ENCODE data around the gene VEZF1.

Gene VEZF1

GRCh38 chr17:57993471-57994365, 5.7 kb upstream of the VEZF1 start:
- H3K79me2 ChIP-seq (ENCODE audit: insufficient read depth, low read length) = no peaks in the 10 kb centered on the region
- H3K27ac ChIP-seq (ENCODE audit: low read depth, low read length) = peak overlapping the region; percentile 9; the same call in 1 of the 2 replicates
- H3K4me2 ChIP-seq (ENCODE audit: low read depth, low read length, poor library complexity, severe bottlenecking) = no peak overlapping the region
- TF ChIP-seq EZH2phosphoT487 (conservative IDR thresholded peaks at IDR 0.05; ENCODE audit: low read length) (no peak), CTCF (IDR thresholded peaks at IDR 0.05; ENCODE audit: insufficient read depth, low read length, poor library complexity, severe bottlenecking) (no peak)
- H3K9me2 ChIP-seq (replicated peaks; ENCODE audit: insufficient read depth, low read length) = no peaks in the 10 kb centered on the region
- no peak overlapping the region for H3K4me3 ChIP-seq (ENCODE audit: insufficient read depth, low read length, poor library complexity, severe bottlenecking)
- peaks cover 10% of the 10 kb centered on the region for H4K20me1 ChIP-seq (ENCODE audit: low read depth, low read length)
- H3K9me3 ChIP-seq (ENCODE audit: insufficient read depth, low read length) = no peaks in the 10 kb centered on the region
- no peaks in the 10 kb centered on the region for H3K27me3 ChIP-seq (ENCODE audit: low read length)
- no peak overlapping the region for H3K9ac ChIP-seq (ENCODE audit: low read length)
- H3F3A ChIP-seq (ENCODE audit: insufficient read depth) = peaks cover 89% of the 10 kb centered on the region
- H2AFZ ChIP-seq (ENCODE audit: low read depth, low read length, severe bottlenecking) = no peak overlapping the region
- H3K36me3 ChIP-seq (ENCODE audit: low read length) = peaks cover 14% of the 10 kb centered on the region

- Histone ChIP-seq H3K9ac (ENCODE audit: low read length) (no peak overlapping the region), H3K9me3 (ENCODE audit: insufficient read depth, low read length) (no peaks in the 10 kb centered on the region), H3F3A (ENCODE audit: insufficient read depth) (peaks cover 69% of the 10 kb centered on the region), H3K79me2 (ENCODE audit: insufficient read depth, low read length) (peaks cover 12% of the 10 kb centered on the region), H3K36me3 (ENCODE audit: low read length) (no peaks in the 10 kb centered on the region), H3K4me2 (ENCODE audit: low read depth, low read length, poor library complexity, severe bottlenecking) (no peak overlapping the region), H3K27ac (ENCODE audit: low read depth, low read length) (no peak overlapping the region), H2AFZ (ENCODE audit: low read depth, low read length, severe bottlenecking) (no peak overlapping the region), H3K9me2 (replicated peaks; ENCODE audit: insufficient read depth, low read length) (no peaks in the 10 kb centered on the region), H3K27me3 (ENCODE audit: low read length) (no peaks in the 10 kb centered on the region), H3K4me3 (ENCODE audit: insufficient read depth, low read length, poor library complexity, severe bottlenecking) (no peak overlapping the region), H4K20me1 (ENCODE audit: low read depth, low read length) (peaks cover 7% of the 10 kb centered on the region)
- no peak for TF ChIP-seq CTCF (IDR thresholded peaks at IDR 0.05; ENCODE audit: insufficient read depth, low read length, poor library complexity, severe bottlenecking)
- TF ChIP-seq EZH2phosphoT487 (conservative IDR thresholded peaks at IDR 0.05; ENCODE audit: low read length) = no peak
These were observed 3.5 kb upstream of the VEZF1 start for GRCh38 chr17:57991537-57991936.

GRCh38 chr17:57990037-57990436, 2.0 kb upstream of the VEZF1 start:
- no peak overlapping the region for H3K4me2 ChIP-seq (ENCODE audit: low read depth, low read length, poor library complexity, severe bottlenecking)
- H3K9ac ChIP-seq (ENCODE audit: low read length) = no peak overlapping the region
- peaks cover 56% of the 10 kb centered on the region for H3F3A ChIP-seq (ENCODE audit: insufficient read depth)
- H3K27me3 ChIP-seq (ENCODE audit: low read length) = no peaks in the 10 kb centered on the region
- no peak for TF ChIP-seq EZH2phosphoT487 (conservative IDR thresholded peaks at IDR 0.05; ENCODE audit: low read length)
- TF ChIP-seq CTCF (IDR thresholded peaks at IDR 0.05; ENCODE audit: insufficient read depth, low read length, poor library complexity, severe bottlenecking) = no peak
- no peaks in the 10 kb centered on the region for H3K9me2 ChIP-seq (replicated peaks; ENCODE audit: insufficient read depth, low read length)
- H3K36me3 ChIP-seq (ENCODE audit: low read length) = no peaks in the 10 kb centered on the region
- H3K79me2 ChIP-seq (ENCODE audit: insufficient read depth, low read length) = peaks cover 24% of the 10 kb centered on the region
- H2AFZ ChIP-seq (ENCODE audit: low read depth, low read length, severe bottlenecking) = no peak overlapping the region
- no peaks in the 10 kb centered on the region for H3K9me3 ChIP-seq (ENCODE audit: insufficient read depth, low read length)
- peaks cover 22% of the 10 kb centered on the region for H4K20me1 ChIP-seq (ENCODE audit: low read depth, low read length)
- no peak overlapping the region for H3K27ac ChIP-seq (ENCODE audit: low read depth, low read length)
- no peak overlapping the region for H3K4me3 ChIP-seq (ENCODE audit: insufficient read depth, low read length, poor library complexity, severe bottlenecking)
